Activated B cell treated with CpG ODN at 0.5 μM for 24 hours (primary cell): ENCODE measurements around the gene TFCP2L1. TPM values are rescaled to one million over a fixed set of nuclear protein-coding genes. Genes with fewer than 3 reads are reported as not detected.
"Not testable (repeated sequence)": the region's sequence is repeated elsewhere in the genome, so short reads cannot be mapped to it uniquely, and the experiment has no call there.

Source experiments
- ATAC-seq: fragments of 200-7000 bp; cut with Tn5 transposase; one replicate; pipeline ENCODE4 v1.10.0; 2021; ENCODE audit warnings: low read depth, mild to moderate bottlenecking, moderate library complexity
- CTCF ChIA-PET: fragments of 350-600 bp; sonication (Branson Sonifier 250); formaldehyde crosslinking; loops from one replicate; lab custom pipeline; 2021; ENCODE audit warnings: antibody characterized with exemption; lab: Charles Lee
- POLR2A ChIA-PET: fragments of 350-600 bp; sonication (Branson Sonifier 250); formaldehyde crosslinking; loops from one replicate; lab custom pipeline; 2021; ENCODE audit warnings: antibody characterized with exemption; lab: Charles Lee
- DNase-seq: peaks from one replicate; pipeline ENCODE4 v3.0.0; 2022
- H3K27ac Mint-ChIP-seq: one replicate; pipeline ENCODE4 v1.8.0; 2020; ENCODE audit warnings: mixed read lengths
- H3K27me3 Mint-ChIP-seq: one replicate; pipeline ENCODE4 v1.8.0; 2021; ENCODE audit warnings: mixed read lengths
- H3K36me3 Mint-ChIP-seq: one replicate; pipeline ENCODE4 v1.8.0; 2021; ENCODE audit warnings: low read depth, mixed read lengths
- H3K4me1 Mint-ChIP-seq: one replicate; pipeline ENCODE4 v1.8.0; 2021; ENCODE audit warnings: mixed read lengths
- H3K4me3 Mint-ChIP-seq: one replicate; pipeline ENCODE4 v1.8.0; 2020; ENCODE audit warnings: mild to moderate bottlenecking, mixed read lengths
- H3K9me3 Mint-ChIP-seq: one replicate; pipeline ENCODE4 v1.8.0; 2020; ENCODE audit warnings: mixed read lengths
- CTCF ChIP-seq: fragments of 200-600 bp; IDR thresholded peaks from one replicate; pipeline ENCODE4 v1.8.0; 2022; ENCODE audit warnings: antibody characterized with exemption, mild to moderate bottlenecking
- intact Hi-C: fragments of 100-400 bp; cut with micrococcal nuclease; formaldehyde crosslinking; loops from one replicate; pipeline ENCODE4 v1.15.1; 2024
- total RNA-seq: library from RNA; stranded (reverse); gene quantifications from 2 replicates; pipeline ENCODE4 v1.2.3, GENCODE V29; 2022

Gene TFCP2L1
- total RNA-seq, 1 donor from 2014 or later: 0.13 TPM

GRCh38 chr2:121316986-121317385 lies 32.0 kb upstream of the TFCP2L1 start:
- ATAC-seq (no peak), DNase-seq (no peak)
- ChIA-PET POLR2A (no interaction called here), CTCF (no interaction called here)
- no peak for TF ChIP-seq CTCF
- intact Hi-C loops: no loop called here
- Mint-ChIP-seq H3K36me3 (no peaks in the 10 kb centered on the region), H3K4me3 (no peak overlapping the region), H3K4me1 (no peaks in the 10 kb centered on the region), H3K27me3 (peaks cover 3% of the 10 kb centered on the region), H3K9me3 (no peaks in the 10 kb centered on the region), H3K27ac (no peak overlapping the region)

- ATAC-seq, H3K27me3 Mint-ChIP-seq, POLR2A ChIA-PET, intact Hi-C loops, H3K4me1 Mint-ChIP-seq, CTCF ChIA-PET, DNase-seq, H3K36me3 Mint-ChIP-seq, H3K9me3 Mint-ChIP-seq, H3K4me3 Mint-ChIP-seq, H3K27ac Mint-ChIP-seq: not testable (repeated sequence)
These were observed 28.7 kb upstream of the TFCP2L1 start for GRCh38 chr2:121313701-121314100.

- Mint-ChIP-seq H3K27ac (no peak overlapping the region), H3K36me3 (no peaks in the 10 kb centered on the region), H3K4me1 (no peaks in the 10 kb centered on the region), H3K9me3 (no peaks in the 10 kb centered on the region), H3K4me3 (no peak overlapping the region), H3K27me3 (peaks cover 16% of the 10 kb centered on the region)
- no peak for TF ChIP-seq CTCF
- CTCF ChIA-PET: no interaction called here
- DNase-seq (no peak), ATAC-seq (no peak)
- POLR2A ChIA-PET: no interaction called here
- intact Hi-C loops: no loop called here
These were observed 24.8 kb upstream of the TFCP2L1 start for GRCh38 chr2:121309801-121310200.

GRCh38 chr2:121309323-121309722 lies 24.3 kb upstream of the TFCP2L1 start:
- Mint-ChIP-seq H3K4me3 (no peak overlapping the region), H3K9me3 (no peaks in the 10 kb centered on the region), H3K27me3 (peaks cover 16% of the 10 kb centered on the region), H3K27ac (no peak overlapping the region), H3K4me1 (no peaks in the 10 kb centered on the region), H3K36me3 (no peaks in the 10 kb centered on the region)
- POLR2A ChIA-PET: no interaction called here
- TF ChIP-seq CTCF: no peak
- no peak for ATAC-seq
- no peak for DNase-seq
- intact Hi-C loops: no loop called here
- CTCF ChIA-PET: no interaction called here

GRCh38 chr2:121307048-121307447 lies 22.0 kb upstream of the TFCP2L1 start:
- H3K4me3 Mint-ChIP-seq: no peak overlapping the region
- no peaks in the 10 kb centered on the region for H3K9me3 Mint-ChIP-seq
- intact Hi-C loops: no loop called here
- H3K4me1 Mint-ChIP-seq: no peaks in the 10 kb centered on the region
- POLR2A ChIA-PET: no interaction called here
- DNase-seq: no peak
- no peak overlapping the region for H3K27ac Mint-ChIP-seq
- no peak for TF ChIP-seq CTCF
- no peaks in the 10 kb centered on the region for H3K36me3 Mint-ChIP-seq
- H3K27me3 Mint-ChIP-seq: peaks cover 19% of the 10 kb centered on the region
- CTCF ChIA-PET: no interaction called here
- no peak for ATAC-seq

GRCh38 chr2:121304941-121305340 lies 19.9 kb upstream of the TFCP2L1 start:
- ChIA-PET CTCF (no interaction called here), POLR2A (no interaction called here)
- Mint-ChIP-seq H3K4me1 (no peaks in the 10 kb centered on the region), H3K27ac (no peak overlapping the region), H3K4me3 (no peak overlapping the region), H3K27me3 (peaks cover 23% of the 10 kb centered on the region), H3K36me3 (no peaks in the 10 kb centered on the region), H3K9me3 (no peaks in the 10 kb centered on the region)
- intact Hi-C loops: no loop called here
- ATAC-seq (no peak), DNase-seq (no peak)
- TF ChIP-seq CTCF: no peak
